Karpas-422 (cell line): ENCODE measurements around the gene MAGI2. TPM values are rescaled to one million over a fixed set of nuclear protein-coding genes. Genes with fewer than 3 reads are reported as not detected.

Source experiments
- DNase-seq: peaks from one replicate; pipeline ENCODE4 v3.0.0-alpha.2; 2015
- H2AFZ ChIP-seq: fragments of 200-600 bp; sonication (generic); 2 replicates; pipeline ENCODE4 v1.6.1; 2014; ENCODE audit warnings: antibody characterized with exemption, low read length, mixed read lengths
- H3K27ac ChIP-seq: fragments of 200-600 bp; sonication (generic); 2 replicates; pipeline ENCODE4 v1.5.1; 2014; ENCODE audit warnings: mild to moderate bottlenecking, low read length, moderate library complexity
- H3K27me3 ChIP-seq: fragments of 200-600 bp; sonication (generic); 2 replicates; pipeline ENCODE4 v1.6.1; 2014; ENCODE audit warnings: low read length, mixed read lengths
- H3K36me3 ChIP-seq: fragments of 200-600 bp; sonication (generic); 2 replicates; pipeline ENCODE4 v1.6.1; 2014; ENCODE audit warnings: low read length, mixed read lengths; ENCODE audit not compliant: insufficient read depth
- H3K4me1 ChIP-seq: fragments of 200-600 bp; sonication (generic); 2 replicates; pipeline ENCODE4 v1.6.1; 2014; ENCODE audit warnings: mild to moderate bottlenecking, low read length, mixed read lengths
- H3K4me2 ChIP-seq: fragments of 200-600 bp; sonication (generic); 2 replicates; pipeline ENCODE4 v1.6.1; 2014; ENCODE audit warnings: low read length, low read depth, mild to moderate bottlenecking; ENCODE audit not compliant: poor library complexity, severe bottlenecking
- H3K4me3 ChIP-seq: fragments of 200-600 bp; sonication (generic); 2 replicates; pipeline ENCODE4 v1.5.1; 2014; ENCODE audit warnings: mild to moderate bottlenecking, antibody characterized with exemption, low read length, mixed read lengths
- H3K79me2 ChIP-seq: fragments of 200-600 bp; sonication (generic); 2 replicates; pipeline ENCODE4 v1.6.1; 2014; ENCODE audit warnings: mild to moderate bottlenecking, low read length, mixed read lengths
- H3K9ac ChIP-seq: fragments of 200-600 bp; sonication (generic); 2 replicates; pipeline ENCODE4 v1.6.0; 2014; ENCODE audit warnings: low read length
- H3K9me2 ChIP-seq: fragments of 200-600 bp; sonication (generic), shearing (Covaris generic); replicated peaks from 2 replicates; pipeline ENCODE4 v1.6.0; 2014; ENCODE audit warnings: mild to moderate bottlenecking, low read length, moderate library complexity; ENCODE audit not compliant: insufficient read depth
- H3K9me3 ChIP-seq: fragments of 300-700, 200-600 bp; sonication (generic); 2 replicates; pipeline ENCODE4 v1.6.1; 2014; ENCODE audit warnings: low read length, mixed read lengths
- H4K20me1 ChIP-seq: fragments of 200-600 bp; sonication (generic); 2 replicates; pipeline ENCODE4 v1.6.1; 2014; ENCODE audit warnings: mild to moderate bottlenecking, antibody characterized with exemption, low read length, low read depth; ENCODE audit not compliant: insufficient read depth
- total RNA-seq: library from RNA; depleted of rRNA; stranded (reverse); fragments of >200 nt; shearing (Covaris generic); gene quantifications from 2 replicates; pipeline ENCODE4 v1.2.3, GENCODE V29; 2014; ENCODE audit warnings: low replicate concordance

MAGI2 gene
- total RNA-seq, 1 experiment from 2014 or later, result 0.93 TPM

GRCh38 chr7:79410345-79410744 is 43.1 kb downstream of the MAGI2 start:
- Histone ChIP-seq H3K27ac (no peak overlapping the region), H4K20me1 (no peaks in the 10 kb centered on the region), H3K4me2 (no peak overlapping the region), H3K36me3 (no peaks in the 10 kb centered on the region), H3K79me2 (no peaks in the 10 kb centered on the region), H3K27me3 (no peaks in the 10 kb centered on the region), H3K4me1 (no peaks in the 10 kb centered on the region), H3K4me3 (no peak overlapping the region), H2AFZ (no peak overlapping the region), H3K9me2 (no peaks in the 10 kb centered on the region; the same call in 1 of the 2 replicates), H3K9ac (no peak overlapping the region), H3K9me3 (peaks cover 38% of the 10 kb centered on the region)
- DNase-seq, result no peak

- Histone ChIP-seq H3K4me2 (no peak overlapping the region), H3K79me2 (no peaks in the 10 kb centered on the region), H3K9me2 (no peaks in the 10 kb centered on the region), H4K20me1 (no peaks in the 10 kb centered on the region), H3K9ac (no peak overlapping the region), H3K27ac (no peak overlapping the region), H3K4me3 (no peak overlapping the region), H3K4me1 (no peaks in the 10 kb centered on the region), H3K36me3 (no peaks in the 10 kb centered on the region), H3K9me3 (peaks cover 39% of the 10 kb centered on the region), H2AFZ (no peak overlapping the region), H3K27me3 (no peaks in the 10 kb centered on the region)
- DNase-seq, result no peak
Observed at GRCh38 chr7:79407351-79407750, 46.1 kb downstream of the MAGI2 start.

- Histone ChIP-seq H3K27me3 (no peaks in the 10 kb centered on the region), H3K9ac (no peak overlapping the region), H3K4me2 (no peak overlapping the region), H3K9me3 (peaks cover 40% of the 10 kb centered on the region), H2AFZ (no peak overlapping the region), H3K4me3 (no peak overlapping the region), H3K79me2 (no peaks in the 10 kb centered on the region), H3K4me1 (no peaks in the 10 kb centered on the region), H3K27ac (no peak overlapping the region), H3K9me2 (no peaks in the 10 kb centered on the region), H4K20me1 (no peaks in the 10 kb centered on the region), H3K36me3 (no peaks in the 10 kb centered on the region)
- no peak for DNase-seq
Observed at GRCh38 chr7:79406371-79406770, 47.1 kb downstream of the MAGI2 start.

- Histone ChIP-seq H3K27ac (no peak overlapping the region), H3K9me2 (no peaks in the 10 kb centered on the region), H3K27me3 (no peaks in the 10 kb centered on the region), H3K4me2 (no peak overlapping the region), H3K79me2 (no peaks in the 10 kb centered on the region), H3K36me3 (no peaks in the 10 kb centered on the region), H3K9ac (no peak overlapping the region), H2AFZ (no peak overlapping the region), H3K4me3 (no peak overlapping the region), H3K4me1 (no peaks in the 10 kb centered on the region), H3K9me3 (peaks cover 42% of the 10 kb centered on the region), H4K20me1 (no peaks in the 10 kb centered on the region)
- DNase-seq, result no peak
Observed at GRCh38 chr7:79405368-79405767, 48.1 kb downstream of the MAGI2 start.

- H3K36me3 ChIP-seq, result no peaks in the 10 kb centered on the region
- H3K4me3 ChIP-seq, result no peak overlapping the region
- H3K27ac ChIP-seq, result no peak overlapping the region
- DNase-seq, result no peak
- no peak overlapping the region for H3K9ac ChIP-seq
- H3K4me2 ChIP-seq, result no peak overlapping the region
- no peaks in the 10 kb centered on the region for H3K79me2 ChIP-seq
- H2AFZ ChIP-seq, result no peak overlapping the region
- H3K9me2 ChIP-seq, result no peaks in the 10 kb centered on the region
- H3K4me1 ChIP-seq, result no peaks in the 10 kb centered on the region
- H4K20me1 ChIP-seq, result no peaks in the 10 kb centered on the region
- H3K27me3 ChIP-seq, result no peaks in the 10 kb centered on the region
- peaks cover 46% of the 10 kb centered on the region for H3K9me3 ChIP-seq
Observed at GRCh38 chr7:79403879-79404278, 49.6 kb downstream of the MAGI2 start.

GRCh38 chr7:79403451-79403850 is 50.0 kb downstream of the MAGI2 start:
- no peak for DNase-seq
- H3K9ac ChIP-seq, result no peak overlapping the region
- no peaks in the 10 kb centered on the region for H3K4me1 ChIP-seq
- peaks cover 42% of the 10 kb centered on the region for H3K9me3 ChIP-seq
- no peaks in the 10 kb centered on the region for H3K9me2 ChIP-seq
- H4K20me1 ChIP-seq, result no peaks in the 10 kb centered on the region
- no peak overlapping the region for H3K27ac ChIP-seq
- H3K4me2 ChIP-seq, result no peak overlapping the region
- no peaks in the 10 kb centered on the region for H3K36me3 ChIP-seq
- H2AFZ ChIP-seq, result no peak overlapping the region
- no peaks in the 10 kb centered on the region for H3K27me3 ChIP-seq
- H3K79me2 ChIP-seq, result no peaks in the 10 kb centered on the region
- H3K4me3 ChIP-seq, result no peak overlapping the region

- H3K79me2 ChIP-seq, result no peaks in the 10 kb centered on the region
- no peaks in the 10 kb centered on the region for H3K27me3 ChIP-seq
- H3K4me2 ChIP-seq, result no peak overlapping the region
- H3K9ac ChIP-seq, result no peak overlapping the region
- DNase-seq, result no peak
- no peaks in the 10 kb centered on the region for H3K4me1 ChIP-seq
- no peak overlapping the region for H2AFZ ChIP-seq
- H3K9me3 ChIP-seq, result peaks cover 35% of the 10 kb centered on the region
- H3K9me2 ChIP-seq, result no peaks in the 10 kb centered on the region
- H3K4me3 ChIP-seq, result no peak overlapping the region
- H3K27ac ChIP-seq, result no peak overlapping the region
- no peaks in the 10 kb centered on the region for H4K20me1 ChIP-seq
- no peaks in the 10 kb centered on the region for H3K36me3 ChIP-seq
Observed at GRCh38 chr7:79401254-79401653, 52.2 kb downstream of the MAGI2 start.

- Histone ChIP-seq H2AFZ (no peak overlapping the region), H3K9me3 (peaks cover 34% of the 10 kb centered on the region), H3K4me1 (no peaks in the 10 kb centered on the region), H3K9me2 (no peaks in the 10 kb centered on the region), H3K9ac (no peak overlapping the region), H3K27me3 (no peaks in the 10 kb centered on the region), H3K27ac (no peak overlapping the region), H3K4me3 (no peak overlapping the region), H3K4me2 (no peak overlapping the region), H3K79me2 (no peaks in the 10 kb centered on the region), H4K20me1 (no peaks in the 10 kb centered on the region), H3K36me3 (no peaks in the 10 kb centered on the region)
- DNase-seq, result no peak
Observed at GRCh38 chr7:79400222-79400621, 53.2 kb downstream of the MAGI2 start.
